KMS-11 (cell line): Measurements from ENCODE around the gene PLOD3.

ENCODE experiments used
- H2AFZ ChIP-seq: fragments of 200-600 bp; sonication (generic); 2 replicates; pipeline ENCODE4 v1.6.1; 2016; ENCODE audit warnings: antibody characterized with exemption, mixed run types, low read depth
- H3K27ac ChIP-seq: fragments of 200-600 bp; sonication (generic); 2 replicates; pipeline ENCODE4 v1.6.1; 2016; ENCODE audit warnings: mild to moderate bottlenecking, mixed run types
- H3K27me3 ChIP-seq: fragments of 200-600 bp; sonication (generic); 2 replicates; pipeline ENCODE4 v1.6.1; 2017; ENCODE audit warnings: mild to moderate bottlenecking, low read depth, mixed run types, moderate library complexity; ENCODE audit not compliant: insufficient read depth
- H3K36me3 ChIP-seq: fragments of 200-600 bp; sonication (generic); 2 replicates; pipeline ENCODE4 v1.6.1; 2017; ENCODE audit warnings: mild to moderate bottlenecking, mixed run types; ENCODE audit not compliant: insufficient read depth
- H3K4me1 ChIP-seq: fragments of 200-600 bp; sonication (generic); 2 replicates; pipeline ENCODE4 v1.6.1; 2016; ENCODE audit warnings: mild to moderate bottlenecking, low read depth, mixed run types; ENCODE audit not compliant: poor library complexity, severe bottlenecking
- H3K4me2 ChIP-seq: fragments of 200-600 bp; sonication (generic); 2 replicates; pipeline ENCODE4 v1.7.0; 2016; ENCODE audit warnings: mild to moderate bottlenecking, mixed run types
- H3K4me3 ChIP-seq: fragments of 200-600 bp; sonication (generic); IDR thresholded peaks from 2 replicates; pipeline ENCODE4 v1.6.1; 2017; ENCODE audit warnings: low read depth, low read length, mixed read lengths; ENCODE audit not compliant: insufficient read depth
- H3K79me2 ChIP-seq: fragments of 200-600 bp; sonication (generic); 2 replicates; pipeline ENCODE4 v1.6.1; 2016; ENCODE audit warnings: low read depth, mixed run types; ENCODE audit not compliant: insufficient read depth
- H3K9ac ChIP-seq: fragments of 200-600 bp; sonication (generic); 2 replicates; pipeline ENCODE4 v1.6.1; 2016; ENCODE audit warnings: mild to moderate bottlenecking, mixed run types
- H4K20me1 ChIP-seq: fragments of 200-600 bp; sonication (generic); 2 replicates; pipeline ENCODE4 v1.6.1; 2016; ENCODE audit warnings: mild to moderate bottlenecking, mixed run types; ENCODE audit not compliant: insufficient read depth
- TF ChIP-seq, protein P1 (sequence below): fragments of 200-600 bp; sonication (generic); conservative IDR thresholded peaks from 2 replicates; pipeline ENCODE4 v1.6.1; 2017; ENCODE audit warnings: low read depth, mild to moderate bottlenecking, antibody characterized with exemption, low read length, moderate library complexity, mixed read lengths

The PLOD3 gene

DNA sequence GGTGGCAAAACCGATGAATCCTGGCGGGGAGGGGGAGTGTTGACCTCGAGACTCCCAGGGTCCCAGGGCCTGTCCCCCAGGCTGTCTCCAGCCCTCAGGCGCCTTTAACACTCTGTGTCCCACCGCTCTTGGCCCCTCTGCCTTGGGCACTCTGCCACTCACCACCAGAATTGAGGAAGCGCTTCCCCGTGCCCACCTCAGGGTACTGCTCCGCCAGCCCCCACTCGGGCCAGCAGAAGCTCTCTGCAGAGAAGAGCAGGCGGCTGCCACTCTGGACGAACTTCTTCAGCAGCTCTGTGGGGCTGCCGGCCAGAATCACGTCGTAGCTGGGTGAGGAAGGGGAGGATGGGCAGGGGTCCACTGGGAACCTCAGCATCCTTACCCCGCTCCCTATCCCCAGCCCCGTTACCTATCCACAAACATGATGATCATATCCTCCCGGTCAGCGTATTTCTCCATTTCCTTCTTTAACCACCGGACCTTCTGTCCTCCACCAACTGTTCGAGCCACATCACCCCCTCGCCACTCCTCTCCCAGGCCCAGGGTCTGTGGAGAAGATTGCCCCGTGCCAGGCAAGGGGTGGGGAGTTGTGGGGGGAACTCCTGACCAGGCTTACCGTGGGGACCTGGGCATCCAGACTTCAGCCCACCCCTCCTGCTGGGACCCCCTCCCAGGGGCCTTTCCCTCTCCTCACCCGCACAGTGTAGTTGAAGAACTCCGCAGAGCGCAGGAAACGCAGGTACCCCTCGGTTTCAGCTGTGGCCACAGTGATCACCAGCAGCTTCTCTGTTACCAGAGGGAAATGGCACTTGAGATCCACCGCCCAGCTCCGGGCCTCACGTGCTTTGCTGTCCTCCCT, 1.2 kb downstream of the PLOD3 start:
- Histone ChIP-seq H3K27me3 (no peaks in the 10 kb centered on the region), H3K9ac (peak overlapping the region; percentile 72; the same call in 1 of the 2 replicates), H3K36me3 (no peaks in the 10 kb centered on the region), H2AFZ (peak overlapping the region; percentile 87), H3K4me3 (peak overlapping the region; percentile 62), H3K79me2 (peaks cover 9% of the 10 kb centered on the region; the same call in 1 of the 2 replicates), H3K4me2 (peak overlapping the region; percentile 79), H3K27ac (0 out of 2 replicates have a peak overlapping the region, but pooled peaks have one; percentile 76), H3K4me1 (peaks cover 15% of the 10 kb centered on the region), H4K20me1 (no peaks in the 10 kb centered on the region)
- TF ChIP-seq, protein P1, sequence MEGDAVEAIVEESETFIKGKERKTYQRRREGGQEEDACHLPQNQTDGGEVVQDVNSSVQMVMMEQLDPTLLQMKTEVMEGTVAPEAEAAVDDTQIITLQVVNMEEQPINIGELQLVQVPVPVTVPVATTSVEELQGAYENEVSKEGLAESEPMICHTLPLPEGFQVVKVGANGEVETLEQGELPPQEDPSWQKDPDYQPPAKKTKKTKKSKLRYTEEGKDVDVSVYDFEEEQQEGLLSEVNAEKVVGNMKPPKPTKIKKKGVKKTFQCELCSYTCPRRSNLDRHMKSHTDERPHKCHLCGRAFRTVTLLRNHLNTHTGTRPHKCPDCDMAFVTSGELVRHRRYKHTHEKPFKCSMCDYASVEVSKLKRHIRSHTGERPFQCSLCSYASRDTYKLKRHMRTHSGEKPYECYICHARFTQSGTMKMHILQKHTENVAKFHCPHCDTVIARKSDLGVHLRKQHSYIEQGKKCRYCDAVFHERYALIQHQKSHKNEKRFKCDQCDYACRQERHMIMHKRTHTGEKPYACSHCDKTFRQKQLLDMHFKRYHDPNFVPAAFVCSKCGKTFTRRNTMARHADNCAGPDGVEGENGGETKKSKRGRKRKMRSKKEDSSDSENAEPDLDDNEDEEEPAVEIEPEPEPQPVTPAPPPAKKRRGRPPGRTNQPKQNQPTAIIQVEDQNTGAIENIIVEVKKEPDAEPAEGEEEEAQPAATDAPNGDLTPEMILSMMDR = no peak

- Histone ChIP-seq H3K27me3 (no peaks in the 10 kb centered on the region), H3K36me3 (no peaks in the 10 kb centered on the region), H4K20me1 (no peaks in the 10 kb centered on the region), H2AFZ (no peak overlapping the region), H3K4me1 (peaks cover 15% of the 10 kb centered on the region), H3K4me3 (no peak overlapping the region), H3K27ac (no peak overlapping the region), H3K79me2 (no peaks in the 10 kb centered on the region; the same call in 1 of the 2 replicates), H3K9ac (no peak overlapping the region), H3K4me2 (no peak overlapping the region)
- TF ChIP-seq, protein P1 = no peak
Measured at GRCh38 chr7:101212014-101212413, 5.4 kb downstream of the PLOD3 start.

GRCh38 chr7:101211501-101211900, 5.9 kb downstream of the PLOD3 start:
- Histone ChIP-seq H3K4me3 (no peak overlapping the region), H2AFZ (no peak overlapping the region), H3K9ac (no peak overlapping the region), H3K4me2 (no peak overlapping the region), H3K79me2 (no peaks in the 10 kb centered on the region; the same call in 1 of the 2 replicates), H3K4me1 (peaks cover 15% of the 10 kb centered on the region), H4K20me1 (no peaks in the 10 kb centered on the region), H3K27me3 (no peaks in the 10 kb centered on the region), H3K36me3 (no peaks in the 10 kb centered on the region), H3K27ac (no peak overlapping the region)
- TF ChIP-seq, protein P1 = no peak

DNA sequence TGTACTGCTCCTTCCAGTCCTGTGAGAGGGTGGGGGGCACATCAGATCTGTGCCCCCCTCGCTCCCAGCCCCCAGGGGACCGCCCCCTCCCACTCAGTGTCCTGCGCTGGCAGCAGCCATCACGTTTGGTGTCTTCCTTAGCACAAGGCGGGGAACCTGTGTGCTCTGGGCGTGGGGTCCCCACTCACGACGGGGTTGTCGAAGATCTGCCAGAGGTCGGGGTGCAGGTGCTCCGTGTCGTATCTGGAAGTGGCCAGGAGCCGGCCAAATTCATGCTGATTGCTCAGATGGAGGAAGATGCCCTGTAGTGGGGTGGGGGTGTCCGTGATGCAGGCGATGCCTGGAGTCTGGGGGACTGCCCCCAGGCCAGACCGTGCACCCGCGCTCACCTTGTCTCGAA, 7.2 kb downstream of the PLOD3 start:
- H3K79me2 ChIP-seq = no peaks in the 10 kb centered on the region
- no peak overlapping the region for H3K9ac ChIP-seq
- H3K36me3 ChIP-seq = no peaks in the 10 kb centered on the region
- H3K27ac ChIP-seq = no peak overlapping the region
- H4K20me1 ChIP-seq = no peaks in the 10 kb centered on the region
- H3K27me3 ChIP-seq = no peaks in the 10 kb centered on the region
- no peak overlapping the region for H3K4me3 ChIP-seq
- H3K4me1 ChIP-seq = peaks cover 9% of the 10 kb centered on the region
- no peak overlapping the region for H2AFZ ChIP-seq
- H3K4me2 ChIP-seq = no peak overlapping the region
- TF ChIP-seq, protein P1 = no peak
